Uterus (tissue), 4 donors: Measurements from ENCODE around the gene TBC1D1. TPM values are rescaled to one million over a fixed set of nuclear protein-coding genes. Genes with fewer than 3 reads are reported as not detected.

Source experiments
- DNase-seq, 2 donors: peaks; one replicate each; pipeline ENCODE4 v3.0.0-alpha.2; 2019 to 2020
- H3K27ac ChIP-seq, 2 donors: fragments of 200-600 bp; sonication (generic); 1 replicate in 1 of 2; 2 replicates in 1 of 2; pipeline ENCODE4 v1.5.1; 2016 to 2018
- H3K27me3 ChIP-seq, 2 donors: fragments of 200-600 bp; sonication (generic); one replicate each; pipeline ENCODE4 v1.5.1; 2018 to 2019; ENCODE audit warnings: control low read depth in 1 of 2
- H3K36me3 ChIP-seq, 2 donors: fragments of 200-600 bp; sonication (generic); one replicate each; pipeline ENCODE4 v1.5.1; 2019; ENCODE audit warnings: control low read depth in 1 of 2
- H3K4me1 ChIP-seq, 2 donors: fragments of 200-600 bp; sonication (generic); one replicate each; pipeline ENCODE4 v1.5.1; 2018 to 2019; ENCODE audit warnings: control low read depth in 1 of 2
- H3K4me3 ChIP-seq, 2 donors: fragments of 200-600 bp; sonication (generic); 1 replicate in 1 of 2; 2 replicates in 1 of 2; pipeline ENCODE4 v1.5.1; 2018 to 2019; ENCODE audit warnings: mild to moderate bottlenecking in 1 of 2
- H3K9me3 ChIP-seq, 2 donors: fragments of 200-600 bp; sonication (generic); one replicate each; pipeline ENCODE4 v1.5.1; 2019; ENCODE audit warnings: control low read depth in 1 of 2
- CTCF ChIP-seq, 4 experiments: fragments of 200-600 bp in 2 of 4; fragments of 450-650 bp in 2 of 4; sonication (generic) in 2 of 4; IDR thresholded peaks; one replicate each; pipeline ENCODE4 v1.5.1; 2016 to 2019; ENCODE audit warnings: antibody characterized with exemption in 4 of 4, mild to moderate bottlenecking in 2 of 4, moderate library complexity in 1 of 4
- POLR2A ChIP-seq, 2 donors: fragments of 450-650 bp; IDR thresholded peaks; one replicate each; pipeline ENCODE4 v1.6.1; 2016; ENCODE audit warnings: antibody characterized with exemption in 2 of 2, mild to moderate bottlenecking in 1 of 2, moderate library complexity in 1 of 2
- intact Hi-C: fragments of 100-400 bp; cut with DNase I; formaldehyde crosslinking; loops from one replicate; pipeline ENCODE4 v1.15.1; 2023; ENCODE audit warnings: low total_unique reads
- total RNA-seq, 4 donors: library from RNA; depleted of rRNA in 3 of 4; stranded (reverse); fragments of >200 nt in 3 of 4; gene quantifications; one replicate each; pipeline versions ENCODE4 v1.1.0 to v1.2.4, GENCODE V29; 2014 to 2023
- donor health status: DM: yes; HTN: yes; CAD: no.

Gene TBC1D1
- total RNA-seq, 4 donors from 2014 or later = 172 to 402 (median 236) TPM

GRCh38 chr4:37995981-37996775 is 105.3 kb downstream of the TBC1D1 start:
- intact Hi-C loops = no loop called here
- Histone ChIP-seq H3K4me1 (peaks cover 3 to 9% of the 10 kb centered on the region in 2 donors), H3K9me3 (no peaks in the 10 kb centered on the region), H3K27me3 (no peaks in the 10 kb centered on the region), H3K4me3 (no peak overlapping the region), H3K27ac (peak overlapping the region; percentile 80 to 99), H3K36me3 (no peaks in the 10 kb centered on the region)
- TF ChIP-seq CTCF (IDR thresholded peaks at IDR 0.05) (no peak), POLR2A (IDR thresholded peaks at IDR 0.05) (no peak)
- DNase-seq = no peak

GRCh38 chr4:37998226-37998625 is 107.3 kb downstream of the TBC1D1 start:
- Histone ChIP-seq H3K27me3 (no peaks in the 10 kb centered on the region), H3K9me3 (no peaks in the 10 kb centered on the region), H3K27ac (peak overlapping the region; percentile 80 to 99), H3K4me1 (peaks cover 3 to 9% of the 10 kb centered on the region in 2 donors), H3K36me3 (no peaks in the 10 kb centered on the region), H3K4me3 (no peak overlapping the region)
- DNase-seq = no peak
- no peak for TF ChIP-seq CTCF (IDR thresholded peaks at IDR 0.05)
- no peak for TF ChIP-seq POLR2A (IDR thresholded peaks at IDR 0.05)
- intact Hi-C loops = no loop called here

GRCh38 chr4:37999000-37999716 is 108.3 kb downstream of the TBC1D1 start:
- intact Hi-C loops = no loop called here

GRCh38 chr4:37999965-38000364 is 109.1 kb downstream of the TBC1D1 start:
- DNase-seq = no peak
- Histone ChIP-seq H3K9me3 (no peaks in the 10 kb centered on the region), H3K27me3 (no peaks in the 10 kb centered on the region), H3K4me1 (peaks cover 3 to 4% of the 10 kb centered on the region in 2 donors), H3K36me3 (no peaks in the 10 kb centered on the region), H3K27ac (peak overlapping the region; percentile 28 to 99), H3K4me3 (no peak overlapping the region)
- intact Hi-C loops = no loop called here
- TF ChIP-seq POLR2A (IDR thresholded peaks at IDR 0.05) (no peak), CTCF (IDR thresholded peaks at IDR 0.05) (no peak)

More at GRCh38 chr4:37999000-37999716, 108.3 kb downstream of the TBC1D1 start:
- Histone ChIP-seq H3K9me3 (no peaks in the 10 kb centered on the region), H3K4me3 (no peak overlapping the region), H3K27me3 (no peaks in the 10 kb centered on the region), H3K4me1 (peaks cover 3 to 4% of the 10 kb centered on the region in 2 donors), H3K27ac (peak overlapping the region; percentile 80 to 99), H3K36me3 (no peaks in the 10 kb centered on the region)
- TF ChIP-seq POLR2A (IDR thresholded peaks at IDR 0.05) = no peak
- TF ChIP-seq CTCF (IDR thresholded peaks at IDR 0.05) = no peak
- DNase-seq = no peak

GRCh38 chr4:38001927-38002326 is 111.0 kb downstream of the TBC1D1 start:
- Histone ChIP-seq H3K4me1 (peaks cover under 1 to 4% of the 10 kb centered on the region in 2 donors), H3K9me3 (no peaks in the 10 kb centered on the region), H3K4me3 (no peak overlapping the region), H3K27me3 (no peaks in the 10 kb centered on the region), H3K27ac (peak overlapping the region; percentile 91 to 99), H3K36me3 (no peaks in the 10 kb centered on the region)
- DNase-seq = no peak
- TF ChIP-seq CTCF (IDR thresholded peaks at IDR 0.05) (no peak), POLR2A (IDR thresholded peaks at IDR 0.05) (no peak)
- intact Hi-C loops = no loop called here
